GM18868 (cell line): ENCODE measurements around the gene LAPTM4A.
"Not testable (repeated sequence)": the region's sequence is repeated elsewhere in the genome, so short reads cannot be mapped to it uniquely, and the experiment has no call there.

ENCODE experiments used
- ATAC-seq: cut with Tn5 transposase; IDR thresholded peaks from one replicate; pipeline ENCODE4 v1.9.1; 2021; ENCODE audit warnings: mild to moderate bottlenecking, moderate library complexity; ENCODE audit not compliant: unreplicated experiment

The LAPTM4A gene

DNA sequence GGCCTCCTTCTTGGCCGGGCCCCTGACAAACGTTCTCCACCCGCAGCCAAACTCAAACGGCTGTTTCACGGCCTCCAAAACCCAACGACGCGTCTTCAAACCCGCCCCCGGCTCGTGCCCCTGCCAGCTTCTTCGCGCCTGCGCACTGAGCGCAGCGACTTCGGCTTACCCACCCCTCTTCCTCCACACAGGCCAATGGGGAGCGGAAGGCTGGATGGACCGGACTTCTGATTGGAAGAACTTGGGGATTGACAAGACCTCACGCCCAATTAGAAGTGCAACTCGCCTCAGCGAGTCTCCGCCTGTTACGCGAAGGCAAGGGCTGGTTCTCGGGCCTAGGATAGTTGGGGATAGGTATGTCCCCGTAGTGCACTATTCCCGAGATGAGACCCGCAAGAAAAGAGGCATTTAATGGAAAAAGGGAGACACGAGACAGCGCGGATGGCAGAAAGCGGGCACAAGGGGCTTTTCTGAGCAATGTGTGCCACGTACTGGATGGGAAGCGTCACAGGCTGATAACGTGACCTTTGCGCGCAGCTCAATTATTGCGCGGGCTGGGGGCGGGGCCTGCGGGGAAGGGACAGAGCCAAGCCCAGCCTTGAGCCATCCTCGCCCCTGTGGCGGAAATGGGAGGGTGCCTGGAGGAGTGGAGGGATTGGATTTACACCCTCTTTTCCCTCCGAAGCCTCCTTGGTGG lies at the start of gene LAPTM4A:
Gene LAPTM4A (minus strand): TSS at position 97 of the 697 bp plus-strand sequence. CDS start 108 bp downstream, outside the sequence.
- peak; percentile 93 for ATAC-seq

DNA sequence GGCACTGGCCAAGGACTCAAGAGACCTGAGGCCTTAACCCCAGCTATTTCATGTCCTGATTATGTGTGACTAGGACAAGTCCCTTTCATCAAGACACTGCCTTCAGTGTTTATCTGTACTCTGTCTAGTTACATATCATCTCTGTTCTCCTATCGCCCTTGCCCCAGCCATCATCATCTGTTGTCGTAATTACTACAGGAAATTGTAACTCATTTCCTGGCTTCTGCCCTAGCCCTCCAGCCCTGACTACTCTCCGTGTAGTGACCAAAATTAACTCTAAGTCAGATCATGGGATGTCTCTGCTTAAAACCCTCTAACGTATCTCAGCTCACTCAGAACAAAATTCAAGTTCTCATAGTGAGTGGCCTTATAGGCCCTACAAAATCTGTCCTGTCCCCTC lies 49.3 kb upstream of the LAPTM4A start:
- no peak for ATAC-seq

DNA sequence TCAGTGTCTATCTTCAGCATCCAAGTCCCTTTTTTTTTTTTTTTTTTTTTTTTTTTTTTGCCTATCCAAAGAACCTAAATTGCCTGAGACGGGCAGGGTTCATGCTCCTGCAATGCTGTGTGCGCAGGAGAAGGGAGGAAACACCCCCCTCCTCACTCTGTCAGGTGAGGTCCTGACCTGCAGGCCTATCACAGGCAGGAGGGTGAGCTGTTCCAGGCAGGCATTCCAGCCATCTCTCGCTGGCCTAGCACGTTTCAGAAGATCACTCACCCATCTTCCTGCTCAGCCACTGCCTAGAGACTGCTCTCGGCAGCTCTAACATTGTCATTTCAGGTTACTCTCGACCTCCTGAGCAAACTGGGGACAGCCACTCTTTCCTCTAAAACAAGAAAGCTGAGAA lies 48.4 kb upstream of the LAPTM4A start:
- no peak for ATAC-seq

DNA sequence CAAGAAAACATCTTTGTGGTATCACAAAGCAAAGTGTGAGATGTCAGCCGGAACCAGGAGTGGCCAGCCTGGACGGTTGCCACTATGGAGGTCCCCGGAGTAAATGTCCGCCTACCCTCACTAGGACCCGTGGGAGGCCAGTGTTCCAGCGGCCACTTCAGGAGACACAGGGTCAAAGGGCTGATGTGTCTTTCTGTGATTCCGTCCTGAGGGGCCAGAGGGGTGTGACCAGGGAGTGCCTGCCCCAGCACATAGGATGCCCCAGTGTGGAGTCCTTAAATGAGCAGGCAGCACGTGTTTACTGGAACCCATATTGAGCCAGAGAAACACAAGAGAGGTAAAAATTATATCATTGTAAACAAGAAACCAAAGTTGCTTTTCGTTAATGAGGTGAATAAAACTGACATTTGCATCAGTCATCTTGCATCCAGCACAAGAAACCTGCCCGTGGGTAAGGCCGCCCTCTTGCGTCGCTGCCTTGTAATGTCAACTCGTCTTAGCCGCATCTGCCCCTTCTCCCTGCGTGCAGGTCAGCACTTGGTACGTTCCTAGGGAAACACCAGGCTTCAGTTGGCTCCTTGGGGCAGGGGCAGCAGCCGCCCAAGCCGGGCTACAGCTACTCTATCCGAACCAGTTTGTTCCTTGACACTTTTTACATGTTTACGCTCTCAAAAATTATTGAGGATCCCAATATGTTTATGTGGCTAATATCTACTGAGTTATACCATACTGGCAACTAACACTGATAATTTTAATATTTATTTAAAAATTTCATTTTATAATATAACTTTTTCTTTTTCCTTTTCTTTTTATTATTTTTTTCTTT lies 46.7 kb upstream of the LAPTM4A start:
- peak; percentile 93 for ATAC-seq

DNA sequence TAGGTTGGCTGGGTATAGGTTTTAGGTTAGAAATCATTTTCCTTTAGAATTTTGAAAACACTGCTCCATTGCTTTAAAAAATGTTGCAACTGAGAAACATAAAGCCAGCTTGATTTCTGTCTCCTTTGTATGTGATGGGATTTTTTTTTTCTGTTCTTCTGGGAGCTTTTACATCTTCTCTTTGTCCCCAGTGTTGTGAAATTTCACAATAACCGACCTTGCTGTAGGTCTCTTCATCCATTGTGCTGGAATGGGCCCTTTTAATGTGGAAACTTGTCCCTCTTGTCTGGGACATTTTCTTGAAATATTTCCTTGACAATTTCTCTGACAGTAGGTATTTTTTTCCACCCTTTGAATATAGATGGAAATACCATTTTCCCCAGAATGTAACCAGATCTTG lies 44.0 kb upstream of the LAPTM4A start:
- ATAC-seq, result no peak

DNA sequence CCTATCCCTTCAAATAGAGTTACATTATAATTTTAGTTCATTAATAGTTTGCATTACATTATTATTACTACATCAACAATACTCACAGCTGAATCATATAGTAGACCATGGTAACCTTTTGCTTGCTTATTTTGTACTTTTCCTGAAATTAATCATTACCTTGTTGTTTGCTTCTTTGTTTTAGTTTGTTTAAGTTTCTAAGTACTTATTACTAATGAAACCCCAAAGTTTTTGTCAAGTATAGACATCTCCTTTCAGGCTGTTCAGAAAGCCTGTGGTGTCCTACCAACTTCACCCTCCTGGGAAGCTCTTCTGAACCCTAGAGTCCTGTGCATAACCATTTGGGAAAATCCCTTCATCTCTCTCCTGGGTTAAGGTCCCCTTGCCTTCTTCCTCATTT lies 43.5 kb upstream of the LAPTM4A start:
- no peak for ATAC-seq

DNA sequence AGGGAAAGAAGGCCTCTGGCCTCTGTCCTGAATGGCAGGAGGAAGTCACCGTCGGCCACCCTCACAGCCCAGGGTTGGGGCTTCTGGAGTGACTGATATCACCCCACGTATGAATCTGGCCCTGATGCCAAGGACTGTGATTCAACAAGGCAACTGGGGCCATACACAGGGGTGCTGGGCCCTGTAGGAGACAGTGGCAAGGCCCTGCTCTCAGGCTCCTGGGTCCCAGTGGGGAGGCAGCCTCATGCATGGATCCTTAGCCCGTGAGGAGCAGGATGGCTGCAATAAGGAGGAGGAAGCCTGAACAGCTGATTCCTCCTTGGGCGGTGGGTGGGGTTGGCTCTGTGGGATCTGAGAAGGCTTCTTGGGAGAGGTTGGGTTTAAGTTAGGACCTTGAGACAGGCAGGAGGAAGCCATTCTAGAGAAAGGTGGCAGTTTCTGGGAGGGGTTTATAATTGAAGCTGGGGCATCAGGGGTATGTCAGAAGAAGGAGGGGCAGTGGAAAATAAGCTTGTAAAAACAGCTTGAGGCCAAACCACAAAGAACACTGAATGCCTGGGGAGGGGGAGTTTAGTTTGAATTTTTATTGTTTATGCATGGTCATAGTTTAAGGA lies 42.8 kb upstream of the LAPTM4A start:
- ATAC-seq, result no peak

DNA sequence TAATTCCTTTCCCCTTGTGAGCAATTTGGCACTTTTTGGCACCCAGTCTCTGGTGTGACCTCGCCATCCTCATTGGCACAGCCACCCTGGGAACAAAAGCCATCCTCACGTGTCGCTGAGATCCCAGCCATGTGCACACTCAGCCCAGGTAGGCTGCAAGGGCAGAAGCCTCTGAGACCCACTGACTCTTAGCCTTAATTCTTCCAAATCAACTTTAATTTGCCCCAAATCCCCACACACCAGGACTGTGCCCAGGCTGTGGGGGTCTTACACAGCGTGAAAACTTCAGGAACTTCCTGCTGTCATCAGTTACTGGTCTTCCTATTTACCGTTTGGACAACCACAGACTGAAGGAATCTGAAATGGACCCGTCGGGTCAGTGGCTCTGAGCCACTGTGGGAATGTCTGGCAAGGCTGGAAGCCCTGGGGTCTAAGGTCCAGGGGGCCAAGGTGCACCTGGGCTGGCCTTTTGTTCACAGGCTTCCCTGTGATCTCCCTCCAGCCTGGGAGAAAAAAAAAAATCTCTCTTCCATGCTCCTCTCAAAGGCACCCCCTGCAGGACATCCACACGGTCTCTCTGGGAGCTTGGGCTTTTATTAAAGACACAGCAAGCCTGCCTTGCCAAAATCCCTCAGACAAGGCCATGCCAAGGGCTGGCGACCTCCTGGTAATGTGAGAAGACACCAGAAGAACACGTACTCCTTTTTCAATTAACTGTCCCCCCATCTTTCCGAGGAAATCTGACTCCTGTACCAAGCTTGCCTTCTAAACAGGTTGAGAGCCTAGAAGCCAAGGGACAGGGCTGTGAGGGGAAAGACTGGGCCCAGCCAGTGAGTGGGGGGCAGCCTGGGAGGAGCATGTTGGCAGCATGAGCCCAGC lies 42.1 kb upstream of the LAPTM4A start:
- ATAC-seq, result no peak

DNA sequence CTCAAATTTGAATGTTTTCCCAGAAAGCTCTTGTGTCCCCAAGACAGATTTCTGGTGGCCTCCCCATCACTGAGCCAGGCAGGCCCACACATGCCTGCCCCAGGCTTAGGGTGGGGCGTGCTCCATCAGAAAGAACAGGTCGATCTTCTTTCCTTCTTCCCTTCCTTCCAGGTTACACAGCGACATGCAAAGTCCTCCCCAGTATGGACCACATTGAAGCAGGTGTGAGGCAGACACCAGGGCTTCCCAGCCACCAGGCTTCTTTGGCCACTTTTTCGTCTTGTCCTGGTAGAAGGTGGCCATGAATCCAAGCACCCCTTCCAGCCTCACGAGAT lies 41.4 kb upstream of the LAPTM4A start:
- no peak for ATAC-seq

DNA sequence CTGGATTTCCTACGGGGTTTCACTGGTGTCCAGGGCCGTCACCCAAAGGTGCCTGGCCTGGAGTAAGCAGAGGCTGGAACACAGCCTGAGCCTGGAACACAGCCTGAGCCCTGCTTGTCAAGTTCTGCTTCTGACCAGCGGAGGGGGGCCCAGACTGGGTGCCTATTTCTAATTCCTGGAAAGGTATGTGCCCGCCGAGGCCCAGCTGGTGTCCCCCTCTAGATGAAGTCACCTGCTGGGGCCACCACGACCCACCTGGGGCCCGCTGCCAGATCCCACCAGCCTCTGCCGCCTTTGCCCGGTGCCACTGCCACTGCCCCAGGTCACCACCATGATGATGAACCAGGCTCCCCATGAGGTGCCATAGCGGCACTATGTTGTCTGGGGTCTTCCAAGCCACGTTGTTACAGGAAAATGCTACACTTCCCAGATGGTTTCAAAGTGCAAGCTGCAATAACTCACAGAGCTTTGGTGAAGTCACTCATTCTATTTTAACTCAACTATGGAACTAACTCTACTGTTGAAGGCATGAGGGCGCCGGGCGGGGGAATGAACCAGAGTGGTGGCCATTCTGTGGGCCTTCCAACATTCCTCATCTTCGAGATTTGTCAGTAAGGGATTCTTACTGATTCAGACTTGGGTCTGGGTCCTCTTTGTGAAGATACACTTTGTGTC lies 40.9 kb upstream of the LAPTM4A start:
- ATAC-seq, result no peak

DNA sequence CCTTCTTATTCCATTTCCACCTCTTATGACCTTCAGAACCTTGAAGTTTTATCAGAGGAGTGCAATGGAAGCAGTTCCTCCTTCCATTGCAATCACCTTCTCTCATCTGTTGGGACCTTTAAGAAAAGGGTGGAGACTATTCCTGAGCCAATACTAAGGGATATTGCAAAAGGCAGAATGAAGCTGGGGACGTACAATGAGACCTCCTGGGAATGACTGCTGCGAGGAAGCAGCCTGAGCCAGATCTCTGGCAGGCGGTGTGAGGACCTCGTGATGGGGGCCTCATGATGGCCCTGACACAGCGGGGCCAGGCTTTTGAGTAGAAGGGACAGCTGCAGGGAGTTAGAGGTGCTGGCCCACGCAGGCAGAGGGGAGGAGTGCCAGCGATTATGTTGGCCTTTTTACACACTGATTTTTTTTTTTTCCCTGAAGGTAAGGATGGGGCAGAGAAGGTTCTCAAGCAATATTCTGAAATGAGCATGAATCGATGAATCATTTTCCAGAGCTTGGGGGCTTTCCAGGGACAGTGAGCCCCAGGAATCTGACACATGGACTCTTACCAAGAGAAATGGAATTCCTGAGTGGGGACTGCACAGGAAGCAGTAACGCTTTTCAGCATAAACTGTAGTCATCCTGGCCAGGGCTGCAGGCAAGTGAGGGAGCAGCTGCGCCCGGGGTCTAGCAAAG lies 40.0 kb upstream of the LAPTM4A start:
- no peak for ATAC-seq

DNA sequence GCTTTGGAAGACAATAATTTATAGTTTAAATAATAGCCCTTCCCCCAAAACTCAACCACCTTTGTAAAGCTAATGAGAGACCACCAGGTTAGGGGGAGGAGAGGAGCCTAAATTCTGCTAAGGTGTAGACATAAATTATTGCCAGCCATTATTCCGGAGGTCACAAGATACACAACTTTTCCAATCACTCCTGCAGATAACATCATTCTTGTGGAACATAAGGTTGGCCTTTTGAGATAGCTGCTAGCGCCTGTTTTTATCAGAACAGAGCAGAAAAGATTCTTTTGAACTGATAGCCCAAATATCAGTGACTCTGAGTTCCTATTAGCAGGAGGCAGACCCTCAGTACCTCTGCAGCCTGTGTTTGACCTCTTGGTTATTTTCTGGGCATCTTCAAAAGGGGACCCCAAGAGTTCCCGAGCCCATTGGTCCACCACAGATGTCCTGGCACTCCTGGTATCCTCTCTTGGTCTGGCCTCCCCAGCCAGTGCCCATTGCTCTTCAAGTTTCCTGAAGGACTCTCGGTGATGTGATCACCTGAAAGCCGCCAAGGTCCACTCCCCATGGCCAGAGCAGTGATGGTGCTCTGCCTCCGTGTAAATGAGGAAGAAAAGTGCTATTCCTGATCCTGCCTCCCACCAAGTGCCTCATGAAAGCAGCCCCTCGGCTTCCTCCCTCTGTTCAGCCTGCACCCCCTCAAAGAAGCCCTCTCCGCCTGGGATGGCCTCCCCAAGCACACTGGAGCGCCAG lies 38.5 kb upstream of the LAPTM4A start:
- ATAC-seq, result no peak

DNA sequence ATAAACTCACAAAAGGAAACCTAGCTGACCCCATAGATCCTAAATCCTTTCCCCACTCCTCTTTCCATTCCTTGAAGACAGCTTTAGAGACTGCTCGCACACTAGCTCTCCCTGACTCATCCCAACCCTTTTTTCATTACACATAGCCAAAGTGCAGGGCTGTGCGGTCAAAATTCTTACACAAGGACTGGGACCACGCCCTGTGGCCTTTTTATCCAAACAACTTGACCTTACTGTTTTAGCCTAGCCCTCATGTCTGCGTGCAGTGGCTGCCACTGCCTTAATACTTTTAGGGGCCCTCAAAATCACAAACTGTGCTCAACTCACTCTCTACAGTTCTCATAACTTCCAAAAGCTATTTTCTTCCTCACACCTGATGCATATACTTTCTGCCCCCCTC lies 34.5 kb upstream of the LAPTM4A start:
- ATAC-seq, result not testable (repeated sequence)

DNA sequence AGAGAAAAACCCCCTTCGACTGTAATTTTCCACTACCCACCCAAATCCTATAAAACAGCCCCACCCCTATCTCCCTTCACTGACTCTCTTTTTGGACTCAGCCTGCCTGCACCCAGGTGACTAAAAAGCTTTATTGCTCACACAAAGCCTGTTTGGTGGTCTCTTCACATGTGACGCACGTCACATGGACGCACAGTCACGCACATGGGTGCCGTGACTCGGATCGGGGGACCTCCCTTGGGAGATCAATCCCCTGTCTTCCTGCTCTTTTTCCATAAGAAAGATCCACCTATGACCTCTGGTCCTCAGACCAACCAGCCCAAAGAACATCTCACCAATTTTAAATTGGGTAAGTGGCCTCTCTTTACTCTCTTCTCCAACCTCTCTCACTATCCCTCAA lies 31.4 kb upstream of the LAPTM4A start:
- not testable (repeated sequence) for ATAC-seq

DNA sequence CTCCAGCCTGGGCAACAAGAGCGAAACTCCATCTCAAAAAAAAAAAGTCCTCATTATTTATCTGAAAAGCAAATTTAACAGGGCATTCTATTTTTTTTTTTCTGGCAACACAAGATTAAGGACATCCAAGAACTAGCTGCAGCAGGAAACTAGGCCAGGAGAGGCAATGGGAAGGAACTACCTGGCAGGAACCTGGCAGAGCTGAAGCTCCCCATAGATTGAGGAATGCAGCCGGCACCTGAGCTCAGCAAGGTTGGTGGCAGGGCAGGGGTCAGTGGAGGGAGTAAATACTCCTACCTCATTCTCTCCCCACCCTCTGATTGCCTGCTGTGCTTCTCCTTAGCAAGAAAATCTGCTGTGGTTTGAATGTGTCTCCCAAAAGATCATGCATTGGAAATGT lies 30.4 kb upstream of the LAPTM4A start:
- ATAC-seq, result no peak

DNA sequence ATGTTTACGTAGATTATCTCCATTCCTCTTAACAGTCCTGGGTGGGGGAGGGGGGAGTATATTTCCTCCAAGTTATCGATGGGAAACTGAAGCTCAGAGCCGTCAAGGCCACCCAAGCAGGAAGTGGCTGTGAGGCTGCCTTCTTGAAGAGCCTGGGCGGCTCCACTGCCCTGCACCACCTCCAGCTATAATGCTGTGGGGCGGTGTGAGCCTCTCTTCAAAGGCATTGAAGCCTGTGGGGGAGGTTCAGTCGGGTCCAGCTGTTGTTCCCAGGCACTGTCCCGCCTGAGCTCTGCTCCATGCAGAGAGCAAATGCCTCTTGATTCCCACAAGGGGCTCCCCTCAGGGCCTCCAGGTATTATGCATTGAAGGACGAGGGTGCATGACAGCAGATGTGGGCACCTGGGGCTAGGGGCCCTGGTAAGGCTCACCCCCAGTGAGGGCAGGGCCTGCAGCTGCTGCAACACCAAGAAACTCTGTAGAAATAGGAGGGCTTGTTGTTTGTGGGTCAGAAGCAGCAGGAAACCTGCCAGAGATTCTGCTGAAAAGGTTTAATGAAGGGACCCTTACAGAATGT lies 29.5 kb upstream of the LAPTM4A start:
- no peak for ATAC-seq

DNA sequence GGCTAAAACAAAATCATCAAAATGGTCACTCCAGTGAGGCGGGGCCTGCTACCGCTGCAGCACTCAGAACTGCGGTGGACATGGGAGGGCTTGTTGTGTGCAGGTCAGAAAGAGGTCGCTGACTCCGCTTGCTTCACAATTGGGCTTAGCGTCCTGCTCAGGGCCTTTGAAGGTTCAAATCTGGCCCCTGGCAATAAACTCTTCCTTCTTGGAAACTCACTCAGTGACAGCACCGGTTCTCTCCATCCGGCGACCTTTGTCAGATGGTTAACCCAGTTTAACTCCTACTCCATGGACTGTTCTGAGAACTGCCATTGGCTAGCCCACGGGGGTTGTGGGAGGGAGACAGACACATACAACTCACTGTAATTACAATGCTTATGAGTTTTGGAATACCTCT lies 29.0 kb upstream of the LAPTM4A start:
- ATAC-seq, result no peak

DNA sequence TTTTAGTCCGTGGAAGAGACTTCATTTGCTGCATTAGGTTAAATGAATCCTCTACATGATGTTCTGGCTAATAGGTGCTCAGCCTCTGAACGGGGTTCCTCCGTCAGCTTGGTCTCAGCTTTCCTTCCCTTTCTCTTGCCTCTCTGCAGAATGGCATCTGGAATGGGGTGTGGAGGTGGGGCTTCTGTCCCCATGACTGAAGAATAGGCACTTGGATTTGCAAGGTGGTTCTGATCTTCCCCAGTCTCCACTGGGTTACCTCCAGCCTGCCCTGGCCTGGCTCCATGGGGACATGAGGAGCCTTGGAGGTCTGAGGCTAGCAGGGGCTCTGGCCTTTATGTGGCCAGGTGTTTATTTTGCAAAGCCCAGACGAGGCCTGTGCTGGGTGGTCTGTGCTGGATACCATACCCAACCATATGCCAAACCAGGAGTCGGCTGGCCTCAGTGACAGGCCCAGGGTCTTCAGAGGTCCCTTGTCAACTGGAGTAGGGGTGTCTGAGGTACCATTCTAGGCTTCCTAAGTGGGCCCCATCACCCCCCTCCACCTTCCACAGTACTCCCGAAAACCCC lies 28.2 kb upstream of the LAPTM4A start:
- ATAC-seq, result no peak
